K562 (cell line): ENCODE data around the gene GPS2. TPM values are rescaled to one million over a fixed set of nuclear protein-coding genes. Genes with fewer than 3 reads are reported as not detected.

Experiments
- ATAC-seq: fragments of 200-7000 bp; cut with Tn5 transposase; 3 replicates; pipeline ENCODE4 v1.9.1; 2020; ENCODE audit warnings: moderate library complexity
- BruUV-seq: library from RNA; stranded (reverse); fragments of 400-500 nt; replicated peaks from 2 replicates; lab custom pipeline; 2021; lab: Mats Ljungman, UMichigan
- CTCF ChIA-PET: fragments of 300-600 bp; formaldehyde crosslinking; extraction: SDS; loops from one replicate; lab custom pipeline; 2021; ENCODE audit warnings: low intra/inter-chr PET ratio; lab: Yijun Ruan, JAX
- POLR2A ChIA-PET: fragments of 300-600, 350-650 bp; sonication (Branson Sonifier 250); formaldehyde crosslinking; extraction: SDS; loops from one replicate; lab custom pipeline; 2021; ENCODE audit warnings: antibody characterized with exemption, inconsistent platforms; lab: Yijun Ruan, JAX
- DNase-seq, 4 experiments: peaks; one replicate each; pipeline versions ENCODE4 v3.0.0 to v3.0.0-alpha.2; 2011 to 2018; ENCODE audit warnings: low spot score in 3 of 4, mixed read lengths in 3 of 4; ENCODE audit errors: extremely low read depth in 1 of 4
- FAIRE-seq: peaks from 2 replicates; lab custom pipeline; 2011; peaks lifted over from hg19 to GRCh38; lab: Jason Lieb, UNC
- H2AFZ ChIP-seq: 2 replicates; pipeline ENCODE4 v1.6.0; 2011; ENCODE audit warnings: low read depth, low read length, control low read depth, inconsistent platforms
- H3K27ac ChIP-seq: fragments of 200-600 bp; 3 replicates; pipeline ENCODE4 v1.8.0; 2011; ENCODE audit warnings: low read depth, mild to moderate bottlenecking, control low read depth, inconsistent platforms, low read length, moderate library complexity, mixed read lengths; ENCODE audit errors: extremely low read depth
- H3K27me3 ChIP-seq, 2 experiments: fragments of 300-600 bp in 1 of 2; 2 replicates in 1 of 2; 3 replicates in 1 of 2; pipeline versions ENCODE4 v1.6.0 to v1.8.0; 2011; ENCODE audit warnings: inconsistent platforms in 2 of 2, low read length in 2 of 2, mild to moderate bottlenecking in 1 of 2, mixed read lengths in 1 of 2, moderate library complexity in 1 of 2; ENCODE audit not compliant: control insufficient read depth in 2 of 2, insufficient read depth in 2 of 2
- H3K36me3 ChIP-seq: fragments of 300-600 bp; 3 replicates; pipeline ENCODE4 v1.8.0; 2011; ENCODE audit warnings: mild to moderate bottlenecking, low read length, inconsistent platforms; ENCODE audit not compliant: control insufficient read depth, insufficient read depth
- H3K4me1 ChIP-seq, 2 experiments: fragments of 200-600 bp in 1 of 2; replicated peaks in 1 of 2; 2 replicates in 1 of 2; 3 replicates in 1 of 2; pipeline versions ENCODE4 v1.5.1 to v1.8.0; 2011; ENCODE audit warnings: inconsistent platforms in 2 of 2, low read length in 2 of 2, mild to moderate bottlenecking in 1 of 2, mixed read lengths in 1 of 2, moderate library complexity in 1 of 2; ENCODE audit not compliant: control insufficient read depth in 2 of 2, insufficient read depth in 2 of 2
- H3K4me2 ChIP-seq: 2 replicates; pipeline ENCODE4 v1.6.1; 2011; ENCODE audit warnings: low read length, control low read depth, inconsistent platforms, mixed read lengths; ENCODE audit not compliant: insufficient read depth
- H3K4me3 ChIP-seq: fragments of 200-600 bp; sonication (generic), shearing (Covaris generic); 2 replicates; pipeline ENCODE4 v1.5.1; 2016; ENCODE audit warnings: control low read depth, inconsistent platforms
- H3K79me2 ChIP-seq: fragments of 200-600 bp; 3 replicates; pipeline ENCODE4 v1.8.0; 2011; ENCODE audit warnings: low read length, inconsistent platforms; ENCODE audit not compliant: control insufficient read depth, insufficient read depth
- H3K9ac ChIP-seq, 2 experiments: 2 replicates each; pipeline versions ENCODE4 v1.6.0 to v1.6.1; 2011; ENCODE audit warnings: low read depth in 2 of 2, low read length in 2 of 2, control low read depth in 1 of 2, inconsistent platforms in 1 of 2, mild to moderate bottlenecking in 1 of 2, mixed read lengths in 1 of 2; ENCODE audit not compliant: insufficient read depth in 1 of 2
- H3K9me1 ChIP-seq: one replicate; pipeline ENCODE4 v1.6.0; 2011; ENCODE audit warnings: inconsistent platforms, mild to moderate bottlenecking, low read length, moderate library complexity; ENCODE audit not compliant: control insufficient read depth, insufficient read depth
- H3K9me3 ChIP-seq: replicated peaks from 2 replicates; pipeline ENCODE4 v1.5.1; 2011; ENCODE audit warnings: low read depth, low read length, inconsistent platforms; ENCODE audit not compliant: control insufficient read depth, insufficient read depth
- H4K20me1 ChIP-seq: replicated peaks from 2 replicates; pipeline ENCODE4 v1.6.1; 2011; ENCODE audit warnings: low read length, inconsistent platforms, mixed read lengths; ENCODE audit not compliant: control insufficient read depth, insufficient read depth
- DMBX1 ChIP-seq: fragments of 250-450 bp; sonication (Bioruptor Pico); IDR thresholded peaks from 2 replicates; pipeline ENCODE4 v1.8.0; 2022; ENCODE audit warnings: inconsistent platforms, mild to moderate bottlenecking, moderate library complexity, borderline replicate concordance
- ETS2 ChIP-seq: IDR thresholded peaks from 2 replicates; pipeline ENCODE4 v1.6.1; 2016; ENCODE audit warnings: borderline replicate concordance, missing genetic modification characterization, mild to moderate bottlenecking, moderate library complexity, missing compliant biosample characterization; ENCODE audit not compliant: poor library complexity, severe bottlenecking
- NR1H2 ChIP-seq: sonication (generic); formaldehyde crosslinking; IDR thresholded peaks from 2 replicates; pipeline ENCODE4 v1.4.0; 2020; ENCODE audit warnings: mild to moderate bottlenecking, missing genetic modification reagents
- RFX1 ChIP-seq: fragments of 450-650 bp; IDR thresholded peaks from 2 replicates; pipeline ENCODE4 v1.6.1; 2016; ENCODE audit warnings: mild to moderate bottlenecking, moderate library complexity
- RFX5 ChIP-seq: IDR thresholded peaks from 2 replicates; pipeline ENCODE4 v1.6.1; 2011; ENCODE audit warnings: low read depth, mild to moderate bottlenecking, improper control_type of control experiment, low read length
- SRSF1 ChIP-seq: fragments of 200-400 bp; formaldehyde crosslinking; IDR thresholded peaks from 2 replicates; pipeline ENCODE4 v1.6.1; 2017; ENCODE audit warnings: mild to moderate bottlenecking, low read depth, low read length, moderate library complexity
- TSC22D4 ChIP-seq: fragments of 450-650 bp; IDR thresholded peaks from 2 replicates; pipeline ENCODE4 v1.6.1; 2016; ENCODE audit warnings: missing genetic modification characterization, missing biosample characterization, control low read depth
- ZFP36 ChIP-seq: fragments of 150-350 bp; IDR thresholded peaks from 2 replicates; pipeline ENCODE4 v1.6.1; 2018; ENCODE audit warnings: low read length, low read depth; ENCODE audit not compliant: partially characterized antibody
- WGBS: fragments of 100-300 bp; shearing (Covaris generic); methylation state at CpG from one replicate; pipeline ENCODE4 v1.1.6; 2016; ENCODE audit warnings: low coverage, mixed read lengths; ENCODE audit not compliant: insufficient coverage; ENCODE audit errors: missing lambda C conversion rate; 5-methylcytosine and 5-hydroxymethylcytosine counted together
- in situ Hi-C: fragments of 300-500 bp; cut with MboI; formaldehyde crosslinking; loops from 4 replicates; pipeline ENCODE4 v1.15.0; 2018; ENCODE audit warnings: inconsistent platforms, mixed read lengths
- intact Hi-C: fragments of 100-400 bp; cut with micrococcal nuclease; formaldehyde crosslinking; loops from 2 replicates; pipeline ENCODE4 v1.14.2; 2022
- polyA plus RNA-seq, 8 experiments: library from polyadenylated mRNA; depleted of rRNA in 4 of 8; stranded (reverse) in 5 of 8; unstranded in 3 of 8; fragments of >200 nt; fragmentation: Nextera tagmentation in 2 of 8; fragmentation: Illumina TruSeq in 1 of 8; extraction: Ambion mirVana in 2 of 8; extraction: Trizol in 1 of 8; gene quantifications; 2 replicates each; pipeline versions ENCODE4 v1.2.1 to v1.2.3, GENCODE V29; 2011 to 2014; ENCODE audit warnings: inconsistent platforms in 1 of 8, missing spikeins in 1 of 8
- total RNA-seq, 7 experiments: library from RNA; depleted of rRNA in 6 of 7; stranded (reverse); fragments of >200 nt in 6 of 7; fragmentation: Illumina TruSeq in 2 of 7; extraction: Trizol in 2 of 7; gene quantifications; 2 replicates each; pipeline versions ENCODE4 v1.2.1 to v1.2.3, GENCODE V29; 2011 to 2021; ENCODE audit warnings: low replicate concordance in 1 of 7
- TF ChIP-seq, protein P1 (sequence below), 3 experiments: IDR thresholded peaks in 2 of 3; conservative IDR thresholded peaks in 1 of 3; 2 replicates each; pipeline ENCODE4 v1.5.1; 2011 to 2012; ENCODE audit warnings: low read length in 3 of 3, mild to moderate bottlenecking in 3 of 3, control low read depth in 2 of 3, improper control_type of control experiment in 1 of 3, inconsistent platforms in 1 of 3, low read depth in 1 of 3, mixed read lengths in 1 of 3, moderate library complexity in 1 of 3; ENCODE audit not compliant: insufficient read depth in 2 of 3
- TF ChIP-seq, protein P2 (sequence below), 2 experiments: fragments of 450-650 bp in 1 of 2; sonication (generic) in 1 of 2; formaldehyde crosslinking; conservative IDR thresholded peaks; 2 replicates each; pipeline versions ENCODE4 v1.4.0 to v1.8.1; 2020 to 2022; ENCODE audit warnings: mild to moderate bottlenecking in 1 of 2, missing genetic modification reagents in 1 of 2
- TF ChIP-seq, protein P3 (sequence below): sonication (generic); formaldehyde crosslinking; IDR thresholded peaks from 2 replicates; pipeline ENCODE4 v1.8.0; 2023; ENCODE audit warnings: mild to moderate bottlenecking, missing genetic modification reagents

Gene GPS2
- total and polyA plus RNA-seq, 9 of the 15 experiments (the other 6 are each of a cell fraction or from before 2014, with no cell fraction given), result 18.3 to 75.7 (median 37.0) TPM

DNA sequence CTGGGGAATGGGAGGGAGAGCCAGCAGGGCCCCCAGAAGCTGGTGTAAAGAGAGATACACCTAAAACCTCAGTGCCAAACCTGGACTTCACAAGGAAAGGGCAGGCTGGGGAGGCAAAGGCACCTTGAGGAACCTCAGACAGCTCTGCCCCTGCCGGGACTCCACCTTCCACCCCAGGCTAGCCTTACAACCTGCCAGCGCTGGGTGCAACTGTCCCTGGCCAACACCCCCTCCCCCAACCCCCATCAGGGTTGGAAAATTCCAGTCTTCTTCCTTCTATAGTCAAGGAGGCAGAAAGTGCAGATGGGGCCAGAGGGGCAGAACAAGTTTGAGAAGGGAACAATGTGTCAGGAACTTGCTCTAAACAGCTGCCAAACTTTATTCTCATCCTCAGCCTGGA is 23.0 kb downstream of the GPS2 start:
- H3K4me1 ChIP-seq, result peaks cover 17 to 53% of the 10 kb centered on the region in 2 experiments
- no peaks in the 10 kb centered on the region for H3K36me3 ChIP-seq
- WGBS, result 20% methylated on average over 2 of the region's 2 CpGs
- no peak overlapping the region for H2AFZ ChIP-seq
- no peak for FAIRE-seq
- H3K9me1 ChIP-seq, result no peaks in the 10 kb centered on the region
- H3K27me3 ChIP-seq, result no peaks in the 10 kb centered on the region
- POLR2A ChIA-PET, result no interaction called here
- H3K4me3 ChIP-seq, result no peak overlapping the region
- no peak overlapping the region for H3K4me2 ChIP-seq
- no peak for DNase-seq
- no peaks in the 10 kb centered on the region for H3K79me2 ChIP-seq
- TF ChIP-seq, protein P1, sequence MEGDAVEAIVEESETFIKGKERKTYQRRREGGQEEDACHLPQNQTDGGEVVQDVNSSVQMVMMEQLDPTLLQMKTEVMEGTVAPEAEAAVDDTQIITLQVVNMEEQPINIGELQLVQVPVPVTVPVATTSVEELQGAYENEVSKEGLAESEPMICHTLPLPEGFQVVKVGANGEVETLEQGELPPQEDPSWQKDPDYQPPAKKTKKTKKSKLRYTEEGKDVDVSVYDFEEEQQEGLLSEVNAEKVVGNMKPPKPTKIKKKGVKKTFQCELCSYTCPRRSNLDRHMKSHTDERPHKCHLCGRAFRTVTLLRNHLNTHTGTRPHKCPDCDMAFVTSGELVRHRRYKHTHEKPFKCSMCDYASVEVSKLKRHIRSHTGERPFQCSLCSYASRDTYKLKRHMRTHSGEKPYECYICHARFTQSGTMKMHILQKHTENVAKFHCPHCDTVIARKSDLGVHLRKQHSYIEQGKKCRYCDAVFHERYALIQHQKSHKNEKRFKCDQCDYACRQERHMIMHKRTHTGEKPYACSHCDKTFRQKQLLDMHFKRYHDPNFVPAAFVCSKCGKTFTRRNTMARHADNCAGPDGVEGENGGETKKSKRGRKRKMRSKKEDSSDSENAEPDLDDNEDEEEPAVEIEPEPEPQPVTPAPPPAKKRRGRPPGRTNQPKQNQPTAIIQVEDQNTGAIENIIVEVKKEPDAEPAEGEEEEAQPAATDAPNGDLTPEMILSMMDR (IDR thresholded peaks at IDR 0.05 in 2 of 3, conservative IDR thresholded peaks at IDR 0.05 in 1 of 3; ENCODE audit: insufficient read depth in 2 of 3, low read depth in 1 of 3, low read length in 3 of 3), result no peak
- TF ChIP-seq RFX1 (no peak), RFX5 (no peak), DMBX1 (CRISPR knock-in tag) (no peak), SRSF1 (no peak), ETS2 (tag) (no peak), ZFP36 (no peak), NR1H2 (CRISPR knock-in tag) (no peak), TSC22D4 (tag) (no peak)
- TF ChIP-seq, protein P2, sequence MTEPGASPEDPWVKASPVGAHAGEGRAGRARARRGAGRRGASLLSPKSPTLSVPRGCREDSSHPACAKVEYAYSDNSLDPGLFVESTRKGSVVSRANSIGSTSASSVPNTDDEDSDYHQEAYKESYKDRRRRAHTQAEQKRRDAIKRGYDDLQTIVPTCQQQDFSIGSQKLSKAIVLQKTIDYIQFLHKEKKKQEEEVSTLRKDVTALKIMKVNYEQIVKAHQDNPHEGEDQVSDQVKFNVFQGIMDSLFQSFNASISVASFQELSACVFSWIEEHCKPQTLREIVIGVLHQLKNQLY (CRISPR knock-in tag; conservative IDR thresholded peaks at IDR 0.05), result no peak
- TF ChIP-seq, protein P3, sequence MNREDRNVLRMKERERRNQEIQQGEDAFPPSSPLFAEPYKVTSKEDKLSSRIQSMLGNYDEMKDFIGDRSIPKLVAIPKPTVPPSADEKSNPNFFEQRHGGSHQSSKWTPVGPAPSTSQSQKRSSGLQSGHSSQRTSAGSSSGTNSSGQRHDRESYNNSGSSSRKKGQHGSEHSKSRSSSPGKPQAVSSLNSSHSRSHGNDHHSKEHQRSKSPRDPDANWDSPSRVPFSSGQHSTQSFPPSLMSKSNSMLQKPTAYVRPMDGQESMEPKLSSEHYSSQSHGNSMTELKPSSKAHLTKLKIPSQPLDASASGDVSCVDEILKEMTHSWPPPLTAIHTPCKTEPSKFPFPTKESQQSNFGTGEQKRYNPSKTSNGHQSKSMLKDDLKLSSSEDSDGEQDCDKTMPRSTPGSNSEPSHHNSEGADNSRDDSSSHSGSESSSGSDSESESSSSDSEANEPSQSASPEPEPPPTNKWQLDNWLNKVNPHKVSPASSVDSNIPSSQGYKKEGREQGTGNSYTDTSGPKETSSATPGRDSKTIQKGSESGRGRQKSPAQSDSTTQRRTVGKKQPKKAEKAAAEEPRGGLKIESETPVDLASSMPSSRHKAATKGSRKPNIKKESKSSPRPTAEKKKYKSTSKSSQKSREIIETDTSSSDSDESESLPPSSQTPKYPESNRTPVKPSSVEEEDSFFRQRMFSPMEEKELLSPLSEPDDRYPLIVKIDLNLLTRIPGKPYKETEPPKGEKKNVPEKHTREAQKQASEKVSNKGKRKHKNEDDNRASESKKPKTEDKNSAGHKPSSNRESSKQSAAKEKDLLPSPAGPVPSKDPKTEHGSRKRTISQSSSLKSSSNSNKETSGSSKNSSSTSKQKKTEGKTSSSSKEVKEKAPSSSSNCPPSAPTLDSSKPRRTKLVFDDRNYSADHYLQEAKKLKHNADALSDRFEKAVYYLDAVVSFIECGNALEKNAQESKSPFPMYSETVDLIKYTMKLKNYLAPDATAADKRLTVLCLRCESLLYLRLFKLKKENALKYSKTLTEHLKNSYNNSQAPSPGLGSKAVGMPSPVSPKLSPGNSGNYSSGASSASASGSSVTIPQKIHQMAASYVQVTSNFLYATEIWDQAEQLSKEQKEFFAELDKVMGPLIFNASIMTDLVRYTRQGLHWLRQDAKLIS (CRISPR knock-in tag), result no peak
- in situ Hi-C loops (no loop called here), intact Hi-C loops (no loop called here)
- no TSS peak for BruUV-seq
- H3K9me3 ChIP-seq, result no peaks in the 10 kb centered on the region
- no peaks in the 10 kb centered on the region for H4K20me1 ChIP-seq
- no peak for ATAC-seq
- no peak overlapping the region; a peak in 1 of 4 replicates for H3K9ac ChIP-seq
- no peak overlapping the region for H3K27ac ChIP-seq
- CTCF ChIA-PET, result no interaction called here
